HepG2 (cell line): ENCODE measurements around the gene GNA12. TPM values are rescaled to one million over a fixed set of nuclear protein-coding genes. Genes with fewer than 3 reads are reported as not detected.

ENCODE experiments used
- ATAC-seq: fragments of 200-7000 bp; cut with Tn5 transposase; 3 replicates; pipeline ENCODE4 v1.9.1; 2020; ENCODE audit warnings: mild to moderate bottlenecking, moderate library complexity
- BruUV-seq: library from RNA; stranded (reverse); fragments of 400-500 nt; replicated peaks from 2 replicates; lab custom pipeline; 2021; lab: Mats Ljungman, UMichigan
- CTCF ChIA-PET: fragments of 300-600 bp; formaldehyde crosslinking; extraction: SDS; loops from one replicate; lab custom pipeline; 2021; ENCODE audit warnings: low total read pairs, inconsistent platforms, low intra/inter-chr PET ratio; lab: Yijun Ruan, JAX
- POLR2A ChIA-PET: fragments of 350-600 bp; sonication (Branson Sonifier 250); formaldehyde crosslinking; loops from one replicate; lab custom pipeline; 2020; ENCODE audit warnings: antibody characterized with exemption, inconsistent platforms; lab: Yijun Ruan, JAX
- DNase-seq: peaks from one replicate; pipeline ENCODE4 v3.0.0-alpha.2; 2015; ENCODE audit warnings: low spot score
- FAIRE-seq: peaks from 3 replicates; lab custom pipeline; 2011; peaks lifted over from hg19 to GRCh38; lab: Jason Lieb, UNC
- H2AFZ ChIP-seq: one replicate; pipeline ENCODE4 v1.6.1; 2011; ENCODE audit warnings: low read length, inconsistent platforms
- H3K27ac ChIP-seq: fragments of 300-600 bp; 3 replicates; pipeline ENCODE4 v1.8.0; 2011; ENCODE audit warnings: mixed run types, mild to moderate bottlenecking, mixed read lengths, low read length, inconsistent platforms; ENCODE audit not compliant: insufficient read depth; ENCODE audit errors: extremely low read length
- H3K27me3 ChIP-seq, 2 experiments: fragments of 200-600 bp in 1 of 2; 2 replicates in 1 of 2; 3 replicates in 1 of 2; pipeline versions ENCODE4 v1.6.0 to v1.8.0; 2011; ENCODE audit warnings: low read length in 2 of 2, mild to moderate bottlenecking in 2 of 2, moderate library complexity in 2 of 2, inconsistent platforms in 1 of 2; ENCODE audit not compliant: insufficient read depth in 2 of 2, control insufficient read depth in 1 of 2
- H3K36me3 ChIP-seq, 2 experiments: fragments of 200-600 bp in 1 of 2; replicated peaks in 1 of 2; 2 replicates in 1 of 2; 3 replicates in 1 of 2; pipeline versions ENCODE4 v1.5.1 to v1.8.0; 2011; ENCODE audit warnings: low read length in 2 of 2, inconsistent platforms in 1 of 2; ENCODE audit not compliant: insufficient read depth in 2 of 2, control insufficient read depth in 1 of 2
- H3K4me1 ChIP-seq: 2 replicates; pipeline ENCODE4 v1.5.1; 2012; ENCODE audit warnings: low read length, inconsistent platforms; ENCODE audit not compliant: insufficient read depth
- H3K4me2 ChIP-seq: 2 replicates; pipeline ENCODE4 v1.6.0; 2011; ENCODE audit warnings: low read depth, low read length, inconsistent platforms
- H3K4me3 ChIP-seq, 3 experiments: fragments of 200-600 bp in 1 of 3; sonication (generic), shearing (Covaris generic) in 1 of 3; replicated peaks in 1 of 3; 2 replicates each; pipeline ENCODE4 v1.5.1; 2011 to 2016; ENCODE audit warnings: low read length in 3 of 3, inconsistent platforms in 2 of 3, low read depth in 2 of 3, mild to moderate bottlenecking in 2 of 3, control low read depth in 1 of 3, mixed read lengths in 1 of 3; ENCODE audit not compliant: insufficient read depth in 1 of 3
- H3K79me2 ChIP-seq: one replicate; pipeline ENCODE4 v1.6.1; 2011; ENCODE audit warnings: low read length, inconsistent platforms; ENCODE audit not compliant: insufficient read depth
- H3K9ac ChIP-seq: 2 replicates; pipeline ENCODE4 v1.6.0; 2011; ENCODE audit warnings: mild to moderate bottlenecking, low read depth, low read length, inconsistent platforms; ENCODE audit not compliant: insufficient read depth
- H3K9me3 ChIP-seq: 2 replicates; pipeline ENCODE4 v1.5.1; 2012; ENCODE audit warnings: mild to moderate bottlenecking, low read length
- H4K20me1 ChIP-seq: 2 replicates; pipeline ENCODE4 v1.6.0; 2011; ENCODE audit warnings: inconsistent platforms, mild to moderate bottlenecking, low read length, moderate library complexity; ENCODE audit not compliant: insufficient read depth
- ATF3 ChIP-seq: sonication (generic); formaldehyde crosslinking; IDR thresholded peaks from 2 replicates; pipeline ENCODE4 v1.4.0; 2020; ENCODE audit warnings: missing genetic modification reagents
- ELF4 ChIP-seq: sonication (generic); formaldehyde crosslinking; IDR thresholded peaks from 2 replicates; pipeline ENCODE4 v1.5.0; 2020; ENCODE audit warnings: missing genetic modification reagents, mild to moderate bottlenecking, moderate library complexity, borderline replicate concordance
- ZC3H13 ChIP-seq: sonication (generic); formaldehyde crosslinking; IDR thresholded peaks from 2 replicates; pipeline ENCODE4 v1.8.1; 2023; ENCODE audit warnings: mild to moderate bottlenecking, missing genetic modification reagents, moderate library complexity
- ZNF281 ChIP-seq: sonication (generic); formaldehyde crosslinking; IDR thresholded peaks from 2 replicates; pipeline ENCODE4 v1.4.0; 2020; ENCODE audit warnings: missing genetic modification reagents, borderline replicate concordance
- WGBS: methylation state at CpG from one replicate; pipeline ENCODE4 v1.1.6; 2017; ENCODE audit warnings: low lambda C conversion rate; 5-methylcytosine and 5-hydroxymethylcytosine counted together
- in situ Hi-C: cut with HindIII; loops from 2 replicates; pipeline ENCODE4 v1.10.0; 2017; ENCODE audit warnings: low pct_unique_long_range_greater_than_20kb; ENCODE audit not compliant: extremely low pct_ligation_motif_present
- intact Hi-C: fragments of 100-400 bp; cut with micrococcal nuclease; formaldehyde crosslinking; loops from one replicate; pipeline ENCODE4 v1.10.0; 2022; ENCODE audit not compliant: unreplicated experiment
- polyA plus RNA-seq, 8 experiments: library from polyadenylated mRNA; depleted of rRNA in 3 of 8; stranded (reverse) in 7 of 8; unstranded in 1 of 8; fragments of >200 nt; fragmentation: Illumina TruSeq in 4 of 8; extraction: Trizol in 4 of 8; gene quantifications; 2 replicates each; pipeline versions ENCODE4 v1.2.1 to v1.2.3, GENCODE V29; 2011 to 2016; ENCODE audit warnings: low read depth in 4 of 8, missing spikeins in 1 of 8, mixed read lengths in 1 of 8; ENCODE audit not compliant: insufficient read depth in 1 of 8
- total RNA-seq, 5 experiments: library from RNA; depleted of rRNA; stranded (reverse); fragments of >200 nt; fragmentation: Illumina TruSeq; extraction: Trizol; gene quantifications; 2 replicates each; pipeline ENCODE4 v1.2.3, GENCODE V29; 2016; ENCODE audit warnings: low read depth in 1 of 5

GNA12 gene
- total and polyA plus RNA-seq, 2 of the 13 experiments (the other 11 are each of a cell fraction or from before 2014, with no cell fraction given), result 16.2 to 50.9 TPM

GRCh38 chr7:2803755-2804154 lies 40.4 kb downstream of the GNA12 start:
- no peak for DNase-seq
- TSS peak; percentile 39 for BruUV-seq
- Histone ChIP-seq H3K36me3 (no peaks in the 10 kb centered on the region; a peak in 1 of 5 replicates), H2AFZ (no peak overlapping the region), H3K27me3 (no peaks in the 10 kb centered on the region), H3K79me2 (peaks cover 82% of the 10 kb centered on the region), H3K27ac (peak overlapping the region; percentile 97), H3K9ac (peak overlapping the region; percentile 84), H4K20me1 (no peaks in the 10 kb centered on the region), H3K4me1 (peaks cover 89% of the 10 kb centered on the region), H3K4me3 (peak overlapping the region in 1 of 3 experiments; percentile 70; a peak in 2 of 6 replicates), H3K4me2 (peak overlapping the region; percentile 98), H3K9me3 (no peaks in the 10 kb centered on the region)
- 59% methylated on average over 4 of the region's 4 CpGs for WGBS
- TF ChIP-seq ATF3 (CRISPR knock-in tag), result no peak
- peak; percentile 50; the same call in 1 of the 2 replicates for TF ChIP-seq ZNF281 (CRISPR knock-in tag)
- 0 out of 2 replicates have a peak, but pooled peaks have one; percentile 39 for TF ChIP-seq ELF4 (CRISPR knock-in tag)
- TF ChIP-seq ZC3H13 (CRISPR knock-in tag), result 0 out of 2 replicates have a peak, but pooled peaks have one; percentile 5
- intact Hi-C loops, result loop anchor here (5.0 kb wide), 2 partner anchors 46 to 59 kb away; no protein-coding TSS in a partner anchor
- ChIA-PET CTCF (no interaction called here), POLR2A (interaction anchor here (0.9 to 3.9 kb wide), 7 partner anchors 9 to 60 kb away, joined by 3 to 54 read pairs (median 8); no protein-coding TSS in a partner anchor)
- FAIRE-seq, result no peak
- in situ Hi-C loops, result no loop called here
- no peak for ATAC-seq
